Colonic mucosa (tissue), 4 donors: Measurements from ENCODE around the gene PARN. TPM values are rescaled to one million over a fixed set of nuclear protein-coding genes. Genes with fewer than 3 reads are reported as not detected.

Experiments used
- DNase-seq: peaks from one replicate; pipeline ENCODE4 v3.0.0-alpha.2; 2020
- H3K27ac ChIP-seq: fragments of 200-600 bp; one replicate; pipeline ENCODE4 v1.8.0; 2021
- H3K27me3 ChIP-seq: fragments of 200-600 bp; one replicate; pipeline ENCODE4 v1.8.0; 2021
- H3K36me3 ChIP-seq: fragments of 200-600 bp; one replicate; pipeline ENCODE4 v1.8.0; 2021
- H3K4me1 ChIP-seq: fragments of 200-600 bp; one replicate; pipeline ENCODE4 v1.8.0; 2021; ENCODE audit warnings: mild to moderate bottlenecking
- H3K4me3 ChIP-seq: fragments of 200-600 bp; one replicate; pipeline ENCODE4 v1.8.0; 2021
- H3K9ac ChIP-seq, 2 donors: one replicate each; pipeline ENCODE4 v1.7.0; 2013; ENCODE audit warnings: control low read depth in 2 of 2, low read depth in 2 of 2, low read length in 2 of 2
- H3K9me3 ChIP-seq: fragments of 200-600 bp; one replicate; pipeline ENCODE4 v1.8.0; 2021
- intact Hi-C: fragments of 100-400 bp; cut with DNase I; formaldehyde crosslinking; loops from one replicate; pipeline ENCODE4 v1.14.1; 2022
- total RNA-seq, 2 donors: library from RNA; stranded (reverse); fragmentation: NEBNext Ultra II Directional in 1 of 2; extraction: Animal tissue kit (Norgen Biotek cat#: 25700) in 1 of 2; gene quantifications; one replicate each; pipeline ENCODE4 v1.2.1, GENCODE V29; 2021
- TF ChIP-seq, protein P1 (sequence below): fragments of 200-600 bp; IDR thresholded peaks from one replicate; pipeline ENCODE4 v1.8.0; 2022; ENCODE audit warnings: antibody characterized with exemption, mild to moderate bottlenecking
- donor health status: healthy.
- donor health status: DM: no; HTN: no; CAD: no.
- donor health status: DM: no; HTN: no; CAD: no.

Gene PARN
- total RNA-seq, 2 donors from 2014 or later = 24.2 to 25.6 TPM

DNA sequence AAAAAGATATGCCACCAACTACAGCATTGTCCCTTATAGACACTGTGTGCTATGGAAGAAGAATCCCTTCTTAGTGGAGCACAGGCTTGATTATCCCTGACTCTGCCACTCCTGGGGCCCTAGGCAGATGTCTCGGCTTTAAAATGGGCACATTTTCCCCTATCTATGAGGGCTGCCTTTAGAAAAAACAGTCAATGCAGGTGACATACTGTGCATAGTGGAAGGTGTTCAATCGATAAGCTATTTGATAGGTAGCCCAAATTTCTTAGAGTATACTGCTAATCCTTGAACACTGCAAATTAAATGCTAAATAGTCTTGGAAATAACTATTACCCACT is 64.4 kb downstream of the PARN start:
- H3K36me3 ChIP-seq = no peaks in the 10 kb centered on the region
- no peaks in the 10 kb centered on the region for H3K27me3 ChIP-seq
- intact Hi-C loops = no loop called here
- H3K9ac ChIP-seq = peak overlapping the region in 1 of 2 donors; percentile 44
- H3K27ac ChIP-seq = peak overlapping the region; percentile 65
- H3K9me3 ChIP-seq = no peaks in the 10 kb centered on the region
- no peak overlapping the region for H3K4me3 ChIP-seq
- TF ChIP-seq, protein P1, sequence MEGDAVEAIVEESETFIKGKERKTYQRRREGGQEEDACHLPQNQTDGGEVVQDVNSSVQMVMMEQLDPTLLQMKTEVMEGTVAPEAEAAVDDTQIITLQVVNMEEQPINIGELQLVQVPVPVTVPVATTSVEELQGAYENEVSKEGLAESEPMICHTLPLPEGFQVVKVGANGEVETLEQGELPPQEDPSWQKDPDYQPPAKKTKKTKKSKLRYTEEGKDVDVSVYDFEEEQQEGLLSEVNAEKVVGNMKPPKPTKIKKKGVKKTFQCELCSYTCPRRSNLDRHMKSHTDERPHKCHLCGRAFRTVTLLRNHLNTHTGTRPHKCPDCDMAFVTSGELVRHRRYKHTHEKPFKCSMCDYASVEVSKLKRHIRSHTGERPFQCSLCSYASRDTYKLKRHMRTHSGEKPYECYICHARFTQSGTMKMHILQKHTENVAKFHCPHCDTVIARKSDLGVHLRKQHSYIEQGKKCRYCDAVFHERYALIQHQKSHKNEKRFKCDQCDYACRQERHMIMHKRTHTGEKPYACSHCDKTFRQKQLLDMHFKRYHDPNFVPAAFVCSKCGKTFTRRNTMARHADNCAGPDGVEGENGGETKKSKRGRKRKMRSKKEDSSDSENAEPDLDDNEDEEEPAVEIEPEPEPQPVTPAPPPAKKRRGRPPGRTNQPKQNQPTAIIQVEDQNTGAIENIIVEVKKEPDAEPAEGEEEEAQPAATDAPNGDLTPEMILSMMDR = no peak
- no peak for DNase-seq
- H3K4me1 ChIP-seq = peaks cover 11% of the 10 kb centered on the region

DNA sequence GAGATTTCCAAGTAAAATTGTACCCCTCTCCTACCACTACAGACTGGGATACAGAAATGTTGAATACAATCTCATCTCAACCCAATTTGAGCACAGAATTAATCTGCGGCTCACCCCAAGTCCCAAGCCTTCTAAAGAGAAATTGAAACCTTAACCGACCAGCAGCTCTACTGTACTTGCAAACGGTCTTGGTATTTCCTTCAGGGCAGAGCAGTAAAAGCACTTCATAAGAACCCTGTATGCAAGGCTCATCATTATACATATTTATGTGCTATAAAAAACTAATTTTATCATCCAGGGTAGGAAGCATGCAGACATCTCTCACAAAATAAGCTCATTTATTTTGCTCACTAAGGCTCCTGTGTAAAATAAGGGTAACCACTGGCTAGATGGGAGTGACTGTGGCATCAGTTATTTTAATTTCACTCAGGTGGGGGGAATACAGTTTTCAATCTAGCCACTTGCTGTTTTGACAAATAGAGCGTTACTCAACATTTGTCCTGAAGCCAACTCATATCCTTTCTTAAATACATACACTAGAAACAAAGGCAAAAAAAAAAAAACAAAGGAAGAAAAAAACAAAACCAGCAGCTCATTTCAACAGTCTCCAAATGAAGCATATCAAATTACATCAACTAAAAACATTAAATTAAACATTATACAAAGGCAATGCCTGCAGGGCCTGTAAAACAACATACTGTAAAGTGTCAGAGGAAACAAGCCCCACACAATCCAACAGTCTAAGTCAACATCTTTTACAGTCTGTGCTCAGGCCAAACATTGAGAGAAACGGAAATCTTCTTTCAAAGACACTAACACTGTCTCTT is 65.0 kb downstream of the PARN start:
- Histone ChIP-seq H3K27ac (peak overlapping the region; percentile 65), H3K4me1 (peaks cover 11% of the 10 kb centered on the region), H3K27me3 (no peaks in the 10 kb centered on the region), H3K9ac (peak overlapping the region in 1 of 2 donors; percentile 44), H3K9me3 (no peaks in the 10 kb centered on the region), H3K4me3 (no peak overlapping the region), H3K36me3 (no peaks in the 10 kb centered on the region)
- TF ChIP-seq, protein P1 = no peak
- DNase-seq = no peak
- intact Hi-C loops = no loop called here

DNA sequence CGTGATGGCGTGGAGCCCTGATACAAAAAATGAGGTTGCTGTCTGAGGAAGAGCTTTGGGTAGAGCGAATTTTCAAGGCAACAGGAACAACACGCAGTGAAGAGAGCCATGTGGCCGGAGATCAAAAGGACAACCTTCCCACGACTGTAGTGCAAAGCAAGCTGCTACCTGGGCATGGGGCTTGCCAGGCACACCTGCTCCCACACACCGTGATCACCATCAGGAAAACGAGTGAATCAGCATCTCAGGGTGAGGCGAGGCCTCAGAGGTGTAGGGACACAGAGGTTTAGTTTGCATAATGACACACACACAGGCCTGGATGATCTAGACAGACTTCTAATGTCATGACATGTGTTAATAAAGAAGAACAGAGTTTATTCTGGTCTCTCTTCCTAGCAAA is 65.7 kb downstream of the PARN start:
- H3K9ac ChIP-seq = peak overlapping the region in 1 of 2 donors; percentile 66
- TF ChIP-seq, protein P1 = no peak
- intact Hi-C loops = no loop called here

DNA sequence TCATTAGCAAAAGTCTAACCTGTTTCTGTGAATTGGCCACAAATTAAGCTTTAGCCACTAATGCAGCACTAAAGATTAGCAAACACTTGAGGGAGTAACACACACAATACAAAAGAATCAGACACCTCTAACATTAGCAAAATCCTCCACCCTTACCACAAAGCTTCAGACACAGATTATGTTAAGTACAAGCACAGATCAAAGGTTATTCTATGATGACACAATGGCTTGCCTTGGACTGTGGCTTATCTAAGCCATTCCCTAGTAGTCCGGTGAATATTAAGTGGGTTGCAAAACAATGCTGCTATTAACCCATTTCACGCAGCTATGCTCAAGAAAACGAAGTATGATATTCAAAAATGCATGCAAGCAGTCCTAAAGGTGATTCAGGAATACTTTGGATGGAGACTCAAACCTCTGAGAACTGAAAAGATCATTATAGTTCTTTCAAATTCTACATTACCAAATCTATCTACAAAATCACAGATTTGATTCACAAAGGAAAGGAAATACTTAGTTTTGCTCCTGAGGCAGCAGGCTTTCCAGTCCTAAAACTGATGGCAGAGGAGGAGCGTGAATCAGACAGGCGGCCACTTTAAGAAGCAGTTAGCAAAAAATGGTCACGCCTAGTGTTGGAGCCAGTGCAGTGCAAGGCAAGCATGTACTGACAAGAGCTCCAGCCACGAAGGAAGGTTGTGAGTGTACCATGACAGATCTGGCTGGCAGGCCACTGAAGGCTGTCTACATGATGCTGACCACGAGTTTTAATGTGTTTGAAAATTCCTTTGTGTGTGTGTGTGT is 67.2 kb downstream of the PARN start:
- peak; percentile 62 for DNase-seq
- Histone ChIP-seq H3K4me3 (no peak overlapping the region), H3K9ac (peak overlapping the region in 1 of 2 donors; percentile 66), H3K4me1 (peaks cover 11% of the 10 kb centered on the region), H3K27me3 (no peaks in the 10 kb centered on the region), H3K36me3 (no peaks in the 10 kb centered on the region), H3K27ac (peak overlapping the region; percentile 56), H3K9me3 (no peaks in the 10 kb centered on the region)
- TF ChIP-seq, protein P1 = peak; percentile 11
- intact Hi-C loops = no loop called here

More for the DNA sequence above, 65.7 kb downstream of the PARN start:
- no peak overlapping the region for H3K4me3 ChIP-seq
- peak; percentile 62 for DNase-seq
- peaks cover 11% of the 10 kb centered on the region for H3K4me1 ChIP-seq
- H3K9me3 ChIP-seq = no peaks in the 10 kb centered on the region
- H3K36me3 ChIP-seq = no peaks in the 10 kb centered on the region
- peak overlapping the region; percentile 65 for H3K27ac ChIP-seq
- no peaks in the 10 kb centered on the region for H3K27me3 ChIP-seq

DNA sequence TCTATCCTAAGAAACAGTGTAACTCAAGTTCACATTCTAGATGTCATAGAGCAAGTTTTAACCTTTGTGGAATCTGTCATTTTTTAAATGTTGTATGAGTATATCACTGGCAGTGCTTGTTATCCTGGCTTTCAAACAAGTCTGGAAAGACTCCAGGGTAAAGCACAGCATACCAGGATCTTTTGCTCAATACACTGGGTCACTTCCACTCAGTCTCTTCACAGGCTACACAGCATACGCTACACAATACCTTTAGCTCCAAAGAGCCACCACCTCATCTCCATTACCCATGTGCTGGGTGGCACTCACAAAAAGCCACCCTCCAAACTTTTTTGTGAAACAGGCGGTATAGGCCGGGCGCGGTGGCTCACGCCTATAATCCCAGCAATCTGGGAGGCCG is 69.5 kb downstream of the PARN start:
- H3K9ac ChIP-seq = no peak overlapping the region
- TF ChIP-seq, protein P1 = no peak

More for the DNA sequence above, 69.5 kb downstream of the PARN start:
- DNase-seq = no peak
- no peaks in the 10 kb centered on the region for H3K27me3 ChIP-seq
- H3K4me3 ChIP-seq = no peak overlapping the region
- no peaks in the 10 kb centered on the region for H3K9me3 ChIP-seq
- peaks cover 8% of the 10 kb centered on the region for H3K4me1 ChIP-seq
- intact Hi-C loops = no loop called here
- H3K36me3 ChIP-seq = no peaks in the 10 kb centered on the region
- H3K27ac ChIP-seq = no peak overlapping the region
